ENCODE data around the gene P2RY2.

DNA sequence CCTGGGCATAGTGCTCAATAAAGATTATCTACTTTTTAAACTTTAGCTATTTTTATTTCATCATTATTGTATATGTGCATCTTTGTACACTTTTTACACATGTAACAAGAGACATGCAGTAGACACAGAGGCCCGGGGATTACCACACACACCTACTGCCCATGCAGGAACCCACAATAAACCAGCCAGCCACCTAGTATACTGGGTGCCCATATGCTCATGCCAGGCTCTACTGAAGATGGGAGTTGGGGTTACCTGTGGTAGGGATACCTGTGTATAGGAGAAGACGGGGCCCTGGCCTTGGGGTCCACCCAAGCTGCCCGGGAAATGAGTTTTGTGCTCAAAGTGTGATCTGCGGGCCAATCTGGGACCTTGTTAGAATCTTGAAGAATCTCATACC is 31.2 kb upstream of the P2RY2 start:
- TF ChIP-seq HDAC2 (IDR thresholded peaks at IDR 0.05), result no peak
- TF ChIP-seq ESRRA (IDR thresholded peaks at IDR 0.05; ENCODE audit: low read length), result no peak

Measured in GM12878 (cell line).